ENCODE results near the gene RALGPS2.

RALGPS2 gene

DNA sequence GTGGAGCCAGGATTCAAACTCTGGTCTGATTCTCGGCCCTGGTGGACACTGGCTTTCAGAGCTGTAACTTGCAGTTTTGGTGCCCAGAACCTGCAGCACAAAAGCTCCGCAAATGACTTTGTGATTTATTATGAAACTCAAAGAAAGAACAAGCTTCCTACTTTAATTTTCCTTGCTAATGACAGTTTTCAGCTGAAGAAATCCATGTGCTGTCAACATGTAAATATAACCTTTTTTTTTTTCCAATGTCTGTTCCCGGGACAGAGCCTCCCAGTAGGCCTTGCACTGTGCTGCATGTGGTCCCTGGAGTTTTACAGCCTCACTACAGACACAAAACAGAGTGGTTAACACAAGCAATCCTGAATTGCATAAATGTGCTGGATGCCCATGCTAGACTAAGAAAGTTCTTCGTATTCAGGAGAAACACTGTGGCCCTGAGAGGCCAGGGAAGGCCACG is 208.1 kb downstream of the RALGPS2 start:
- H3K4me3 ChIP-seq (ENCODE audit: low read depth, low read length): no peak overlapping the region
- H3K36me3 ChIP-seq (ENCODE audit: control insufficient read depth in 2 of 2, insufficient read depth in 1 of 2, low read length in 2 of 2): no peaks in the 10 kb centered on the region
- H3K4me1 ChIP-seq (ENCODE audit: control insufficient read depth, insufficient read depth, low read length): peaks cover 7% of the 10 kb centered on the region; the same call in 1 of the 2 replicates
- H3K27ac ChIP-seq (ENCODE audit: extremely low read depth, low read depth, low read length): no peak overlapping the region
- no peak for TF ChIP-seq ZNF174 (tag by site-specific recombination; IDR thresholded peaks at IDR 0.05)
- TF ChIP-seq ZNF785 (tag by site-specific recombination; IDR thresholded peaks at IDR 0.05): no peak
- no peak for TF ChIP-seq ZNF529 (tag by site-specific recombination; IDR thresholded peaks at IDR 0.05; ENCODE audit: insufficient replicate concordance)
- no peak for TF ChIP-seq ZNF280D (tag by site-specific recombination; IDR thresholded peaks at IDR 0.05)
- no peak for TF ChIP-seq ZFHX2 (tag by site-specific recombination; conservative IDR thresholded peaks at IDR 0.05)
- no peak for TF ChIP-seq ZBTB20 (tag by site-specific recombination; IDR thresholded peaks at IDR 0.05)
- TF ChIP-seq, protein P1, sequence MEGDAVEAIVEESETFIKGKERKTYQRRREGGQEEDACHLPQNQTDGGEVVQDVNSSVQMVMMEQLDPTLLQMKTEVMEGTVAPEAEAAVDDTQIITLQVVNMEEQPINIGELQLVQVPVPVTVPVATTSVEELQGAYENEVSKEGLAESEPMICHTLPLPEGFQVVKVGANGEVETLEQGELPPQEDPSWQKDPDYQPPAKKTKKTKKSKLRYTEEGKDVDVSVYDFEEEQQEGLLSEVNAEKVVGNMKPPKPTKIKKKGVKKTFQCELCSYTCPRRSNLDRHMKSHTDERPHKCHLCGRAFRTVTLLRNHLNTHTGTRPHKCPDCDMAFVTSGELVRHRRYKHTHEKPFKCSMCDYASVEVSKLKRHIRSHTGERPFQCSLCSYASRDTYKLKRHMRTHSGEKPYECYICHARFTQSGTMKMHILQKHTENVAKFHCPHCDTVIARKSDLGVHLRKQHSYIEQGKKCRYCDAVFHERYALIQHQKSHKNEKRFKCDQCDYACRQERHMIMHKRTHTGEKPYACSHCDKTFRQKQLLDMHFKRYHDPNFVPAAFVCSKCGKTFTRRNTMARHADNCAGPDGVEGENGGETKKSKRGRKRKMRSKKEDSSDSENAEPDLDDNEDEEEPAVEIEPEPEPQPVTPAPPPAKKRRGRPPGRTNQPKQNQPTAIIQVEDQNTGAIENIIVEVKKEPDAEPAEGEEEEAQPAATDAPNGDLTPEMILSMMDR (tag by site-specific recombination; IDR thresholded peaks at IDR 0.05): no peak
- no peak for TF ChIP-seq YY2 (tag by site-specific recombination; IDR thresholded peaks at IDR 0.05)
- no peak for TF ChIP-seq ZNF274 (IDR thresholded peaks at IDR 0.05; ENCODE audit: low read length)
- TF ChIP-seq ZNF274 (tag by site-specific recombination; IDR thresholded peaks at IDR 0.05; ENCODE audit: borderline replicate concordance): no peak
- no peak for TF ChIP-seq ZNF488 (tag by site-specific recombination; IDR thresholded peaks at IDR 0.05)
- no peak for TF ChIP-seq PRDM1 (tag by site-specific recombination; IDR thresholded peaks at IDR 0.05)
- no peak for TF ChIP-seq ZNF571 (tag by site-specific recombination; IDR thresholded peaks at IDR 0.05)
- TF ChIP-seq, protein P2, sequence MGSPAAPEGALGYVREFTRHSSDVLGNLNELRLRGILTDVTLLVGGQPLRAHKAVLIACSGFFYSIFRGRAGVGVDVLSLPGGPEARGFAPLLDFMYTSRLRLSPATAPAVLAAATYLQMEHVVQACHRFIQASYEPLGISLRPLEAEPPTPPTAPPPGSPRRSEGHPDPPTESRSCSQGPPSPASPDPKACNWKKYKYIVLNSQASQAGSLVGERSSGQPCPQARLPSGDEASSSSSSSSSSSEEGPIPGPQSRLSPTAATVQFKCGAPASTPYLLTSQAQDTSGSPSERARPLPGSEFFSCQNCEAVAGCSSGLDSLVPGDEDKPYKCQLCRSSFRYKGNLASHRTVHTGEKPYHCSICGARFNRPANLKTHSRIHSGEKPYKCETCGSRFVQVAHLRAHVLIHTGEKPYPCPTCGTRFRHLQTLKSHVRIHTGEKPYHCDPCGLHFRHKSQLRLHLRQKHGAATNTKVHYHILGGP (tag by site-specific recombination; IDR thresholded peaks at IDR 0.05): no peak
- TF ChIP-seq ZNF514 (tag by site-specific recombination; IDR thresholded peaks at IDR 0.05): no peak
- no peak for TF ChIP-seq ZNF248 (tag by site-specific recombination; IDR thresholded peaks at IDR 0.05)
- TF ChIP-seq ZNF837 (tag by site-specific recombination; IDR thresholded peaks at IDR 0.05): no peak
- TF ChIP-seq, protein P3, sequence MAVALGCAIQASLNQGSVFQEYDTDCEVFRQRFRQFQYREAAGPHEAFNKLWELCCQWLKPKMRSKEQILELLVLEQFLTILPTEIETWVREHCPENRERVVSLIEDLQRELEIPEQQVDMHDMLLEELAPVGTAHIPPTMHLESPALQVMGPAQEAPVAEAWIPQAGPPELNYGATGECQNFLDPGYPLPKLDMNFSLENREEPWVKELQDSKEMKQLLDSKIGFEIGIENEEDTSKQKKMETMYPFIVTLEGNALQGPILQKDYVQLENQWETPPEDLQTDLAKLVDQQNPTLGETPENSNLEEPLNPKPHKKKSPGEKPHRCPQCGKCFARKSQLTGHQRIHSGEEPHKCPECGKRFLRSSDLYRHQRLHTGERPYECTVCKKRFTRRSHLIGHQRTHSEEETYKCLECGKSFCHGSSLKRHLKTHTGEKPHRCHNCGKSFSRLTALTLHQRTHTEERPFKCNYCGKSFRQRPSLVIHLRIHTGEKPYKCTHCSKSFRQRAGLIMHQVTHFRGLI (tag by site-specific recombination; IDR thresholded peaks at IDR 0.05): no peak
- H3K9me3 ChIP-seq (ENCODE audit: control insufficient read depth, insufficient read depth, low read depth, low read length): no peaks in the 10 kb centered on the region
- POLR2A ChIA-PET: no interaction called here
- CTCF ChIA-PET: interaction anchor here (0.6 to 1.4 kb wide), 3 partner anchors 70 to 367 kb away, joined by 3 to 4 read pairs (median 3); no protein-coding TSS in a partner anchor

Measured in HEK293 (cell line).